Muscle of back (tissue), 13 donors: Measurements from ENCODE around the gene CUL1. TPM values are rescaled to one million over a fixed set of nuclear protein-coding genes. Genes with fewer than 3 reads are reported as not detected.

Experiments
- DNase-seq, 3 donors: peaks; one replicate each; pipeline versions ENCODE4 v3.0.0 to v3.0.0-alpha.2; 2013
- long read RNA-seq, 9 donors: transcript quantifications; one replicate each; lab custom pipeline, GENCODE V29; 2026
- polyA plus RNA-seq, 10 donors: library from polyadenylated mRNA; unstranded; fragments of 120-200 nt; gene quantifications; one replicate each; pipeline ENCODE4 v1.2.1, GENCODE V29; 2013; ENCODE audit not compliant: insufficient read length in 10 of 10

CUL1 gene
- 10 to 100 TPM; 44.2 to 60.7 (median 50.4) TPM for polyA plus RNA-seq
- long read RNA-seq, donor 1, partial matches to known transcripts: 6 of 10 reads
- long read RNA-seq, donor 1, other reads (novel, unspliced or antisense): 0 of 10 reads
- long read RNA-seq, donor 2, transcript CUL1-201 (22 exons, 3,064 nt): major isoform, 8 of 8 reads
- long read RNA-seq, donor 2, partial matches to known transcripts: 0 of 8 reads
- long read RNA-seq, donor 2, other reads (novel, unspliced or antisense): 0 of 8 reads
- long read RNA-seq, donor 3: 0 reads
- long read RNA-seq, donor 4, partial matches to known transcripts: 7 of 10 reads
- long read RNA-seq, donor 4, other reads (novel, unspliced or antisense): 0 of 10 reads
- long read RNA-seq, donor 5, partial matches to known transcripts: 0 of 2 reads
- long read RNA-seq, donor 5, other reads (novel, unspliced or antisense): 0 of 2 reads
- long read RNA-seq, donor 6, transcript CUL1-201 (22 exons, 3,064 nt): major isoform, 5 of 5 reads
- long read RNA-seq, donor 6, partial matches to known transcripts: 0 of 5 reads
- long read RNA-seq, donor 6, other reads (novel, unspliced or antisense): 0 of 5 reads
- long read RNA-seq, donor 7, partial matches to known transcripts: 0 of 4 reads
- long read RNA-seq, donor 7, other reads (novel, unspliced or antisense): 0 of 4 reads
- long read RNA-seq, donor 8, partial matches to known transcripts: 0 of 3 reads
- long read RNA-seq, donor 8, other reads (novel, unspliced or antisense): 0 of 3 reads
- long read RNA-seq, donor 9, partial matches to known transcripts: 0 of 1 reads
- long read RNA-seq, donor 9, other reads (novel, unspliced or antisense): 0 of 1 reads

DNA sequence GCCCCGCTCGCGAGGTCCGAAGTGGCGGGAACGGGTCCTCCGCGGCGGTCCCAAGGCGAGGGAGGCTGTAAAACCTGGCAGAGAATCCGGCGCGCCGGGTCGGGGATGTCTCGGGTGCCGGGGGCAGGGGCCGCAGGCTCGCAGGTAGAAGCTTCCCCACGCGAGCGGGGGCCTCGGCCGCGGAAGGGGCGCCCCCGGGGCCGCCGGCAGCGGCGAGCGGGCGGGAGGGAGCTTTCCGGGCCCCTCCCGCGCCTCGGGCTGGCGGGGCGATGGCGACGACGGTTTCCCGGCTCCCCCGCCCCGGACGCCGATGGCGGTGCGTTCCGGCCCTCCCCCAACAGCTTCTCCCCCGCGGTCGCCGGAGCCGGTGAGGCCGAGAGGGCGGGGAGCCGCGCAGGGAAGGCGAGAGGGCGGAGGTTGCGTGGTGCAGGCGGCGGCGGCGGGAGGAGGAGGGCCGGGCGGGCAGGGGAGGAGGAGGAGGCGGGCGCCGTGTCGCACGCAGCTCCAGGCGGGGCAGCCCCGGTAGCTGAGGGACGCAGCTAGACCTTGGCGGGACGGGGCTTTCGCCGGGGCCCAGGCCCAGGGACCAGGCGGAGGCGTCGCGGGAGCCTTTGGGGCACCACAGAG is at the start of gene CUL1:
Gene CUL1, plus strand, starts transcription at position 507 of the 627 bp plus-strand sequence. CDS start 31,220 bp downstream, outside the sequence.
- DNase-seq: peak; percentile 69 to 94 (median 74)

DNA sequence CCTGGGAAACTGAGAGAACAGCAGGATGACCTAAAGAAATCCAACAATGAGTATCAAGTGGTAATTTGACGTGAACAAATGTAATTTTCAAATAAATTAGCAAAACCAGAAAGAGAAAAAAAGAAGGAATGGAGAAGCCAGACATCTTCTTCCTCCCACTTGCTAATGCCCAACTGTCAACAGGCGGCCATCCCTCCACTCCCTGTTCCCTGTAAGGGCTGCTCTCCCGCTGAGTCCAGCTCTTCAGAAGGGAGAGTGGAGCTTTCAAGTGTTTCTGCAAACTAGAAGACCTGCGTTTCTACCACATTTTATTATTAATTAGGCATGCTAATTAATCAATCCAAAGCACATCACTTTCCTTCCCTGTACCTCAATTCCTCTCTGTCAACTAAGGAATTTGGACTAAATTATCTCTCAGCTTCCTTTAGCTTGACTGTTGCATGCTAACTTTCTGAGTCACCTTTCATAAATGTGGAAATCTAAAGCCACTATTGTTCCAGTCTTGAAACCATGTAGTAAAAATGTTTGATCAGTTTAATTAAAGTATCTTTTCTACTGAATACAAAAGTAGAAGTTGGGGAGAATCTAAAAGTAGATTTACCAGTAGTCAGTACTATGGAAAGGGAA is 48.4 kb upstream of the CUL1 start:
- peak in 1 of 3 donors; percentile 26 for DNase-seq

DNA sequence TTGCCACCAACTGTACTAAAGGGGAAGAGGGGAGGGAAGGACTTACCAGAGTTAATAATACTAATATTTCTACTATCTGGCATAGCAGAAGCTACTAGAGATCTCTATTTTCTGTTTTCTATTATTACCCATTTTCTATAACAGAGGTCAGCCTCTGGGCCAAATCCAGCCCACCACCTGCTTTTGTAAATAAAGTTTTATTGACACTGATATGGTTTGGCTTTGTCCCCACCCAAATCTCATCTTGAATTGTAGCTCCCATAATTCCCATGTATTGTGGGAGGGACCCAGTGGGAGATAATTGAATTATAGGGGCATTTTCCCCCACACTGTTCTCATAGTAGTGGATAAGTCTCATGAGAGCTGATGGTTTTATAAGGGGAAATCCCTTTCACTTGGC is 45.9 kb upstream of the CUL1 start:
- no peak for DNase-seq

DNA sequence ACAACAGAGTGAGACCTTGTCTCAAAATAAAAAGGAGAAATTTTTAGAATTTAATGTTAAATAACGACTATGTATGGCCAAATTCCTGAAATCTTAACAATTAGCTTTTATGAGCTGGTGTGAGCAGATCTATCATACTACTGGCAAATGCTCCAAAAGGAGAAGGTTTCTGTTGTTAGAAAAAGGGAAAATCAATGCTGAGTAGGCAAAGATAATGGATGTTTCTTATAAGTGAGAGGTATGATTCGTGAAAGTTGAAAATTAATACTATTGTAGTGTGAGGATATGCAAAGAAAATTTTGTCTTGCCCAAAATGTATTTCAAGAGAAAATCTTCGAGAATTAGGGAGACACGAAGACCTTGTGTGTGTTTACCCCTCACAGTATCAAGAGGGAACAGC is 40.8 kb upstream of the CUL1 start:
- DNase-seq: no peak

DNA sequence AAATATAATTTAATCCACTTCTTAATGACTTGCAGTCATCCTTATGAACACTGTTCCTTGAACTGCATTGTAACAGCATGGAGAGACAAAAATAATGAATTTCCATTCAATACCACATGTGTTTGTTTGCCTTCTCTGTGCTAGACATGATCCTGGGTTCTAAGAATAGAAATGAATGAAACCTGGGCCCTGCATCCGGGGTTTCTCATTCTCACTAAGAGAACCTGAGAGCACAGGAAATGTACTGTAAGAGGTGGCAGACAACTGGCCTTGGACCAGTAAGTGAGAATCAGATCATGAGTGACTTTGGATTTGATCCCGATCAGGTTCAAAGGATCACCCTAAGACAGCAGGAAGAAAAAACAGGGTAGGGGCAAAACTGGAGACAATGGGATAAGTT is 37.2 kb upstream of the CUL1 start:
- no peak for DNase-seq

DNA sequence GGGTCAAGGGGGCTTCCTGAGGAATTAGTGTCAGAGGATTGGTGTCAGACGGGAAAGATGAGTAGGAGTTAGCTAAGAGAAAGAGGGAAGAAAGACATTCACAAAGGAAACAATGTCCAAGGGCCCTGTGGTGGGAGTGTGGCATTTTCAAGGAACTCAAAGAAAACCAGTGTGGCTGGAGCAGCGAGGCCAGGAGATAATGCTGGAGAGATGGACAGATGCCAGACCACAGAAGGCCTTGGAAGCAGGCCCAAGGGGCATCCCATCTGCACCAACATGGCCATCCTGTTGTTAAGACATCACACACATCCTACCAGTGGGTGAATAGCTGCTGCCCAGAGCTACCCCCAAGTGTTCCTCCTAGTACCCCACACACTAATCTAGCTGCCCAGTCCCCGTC is 36.1 kb upstream of the CUL1 start:
- DNase-seq: no peak

DNA sequence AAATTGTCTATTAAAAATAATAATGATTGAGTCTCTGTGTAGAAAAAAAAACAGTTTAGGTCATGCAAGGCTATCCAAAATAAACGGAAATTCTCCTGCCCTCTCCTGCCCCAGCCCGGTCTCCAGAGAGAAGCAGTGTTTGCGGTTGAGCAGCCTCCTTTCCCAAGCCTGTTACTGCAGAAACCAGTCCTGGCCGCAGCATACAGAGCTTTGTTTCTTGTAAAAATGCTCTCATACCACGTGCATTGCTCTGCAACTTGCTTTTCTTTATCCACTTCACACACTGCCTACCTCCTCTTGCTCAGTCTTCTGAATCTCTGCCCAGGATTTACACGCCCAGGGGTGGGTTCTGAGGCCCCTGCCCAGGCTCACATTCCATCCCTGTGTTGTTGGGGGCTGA is 34.4 kb upstream of the CUL1 start:
- DNase-seq: peak in 2 of 3 donors; percentile 9 to 26

DNA sequence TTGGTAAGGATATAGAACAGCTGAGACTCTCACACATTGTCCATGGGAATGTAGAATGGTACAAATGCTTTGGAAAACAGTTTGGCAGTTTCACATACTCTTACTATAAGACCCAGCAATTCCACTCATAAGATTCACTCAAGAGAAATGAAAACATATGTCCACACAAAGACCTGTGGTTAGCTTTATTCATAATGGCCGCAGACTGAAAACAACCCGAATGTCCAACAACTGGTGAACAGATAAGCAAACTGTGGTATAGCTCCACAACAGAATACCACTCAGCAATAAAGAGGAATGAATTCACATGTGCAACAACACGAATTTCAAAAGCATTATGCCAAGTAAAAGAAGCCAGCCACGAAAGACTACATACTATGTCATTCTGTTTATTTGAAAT is 33.5 kb upstream of the CUL1 start:
- no peak for DNase-seq

DNA sequence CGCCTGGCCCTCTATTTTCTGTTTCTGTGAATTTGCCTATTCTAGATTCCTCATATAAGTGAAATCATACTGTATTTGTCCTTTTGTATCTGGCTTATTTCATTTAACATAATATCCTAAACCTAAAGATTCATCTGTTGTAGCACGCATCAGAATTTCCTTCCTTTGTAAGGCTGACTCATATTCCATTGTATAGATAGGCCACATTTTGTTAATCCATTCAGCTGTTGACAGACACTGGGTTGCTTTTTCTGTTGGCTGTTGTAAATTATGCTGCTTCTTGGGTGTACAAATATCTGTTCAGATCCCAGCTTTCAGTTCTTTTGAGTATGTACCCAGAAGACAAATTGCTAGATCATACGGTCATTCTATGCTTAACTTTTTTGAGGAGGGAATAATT is 28.8 kb upstream of the CUL1 start:
- DNase-seq: no peak

DNA sequence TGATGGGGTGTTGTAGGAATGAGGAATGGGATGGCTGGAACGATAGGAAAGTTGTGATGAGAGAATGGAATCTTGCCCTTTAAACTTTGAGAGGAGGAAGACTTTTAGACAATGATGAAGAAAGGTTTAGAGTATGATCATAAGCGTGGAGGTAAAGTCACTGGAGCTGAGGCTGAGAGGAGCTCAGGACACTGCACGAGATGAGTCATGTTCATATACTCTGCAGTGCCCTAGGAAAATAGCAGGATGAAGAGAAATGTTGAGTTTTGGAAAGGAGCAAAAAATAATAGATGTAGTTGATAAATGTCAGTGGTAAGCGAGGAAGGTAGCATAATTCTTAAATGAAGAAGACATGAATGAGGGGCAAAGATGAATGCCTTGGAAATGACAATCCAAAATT is 28.3 kb upstream of the CUL1 start:
- no peak for DNase-seq

DNA sequence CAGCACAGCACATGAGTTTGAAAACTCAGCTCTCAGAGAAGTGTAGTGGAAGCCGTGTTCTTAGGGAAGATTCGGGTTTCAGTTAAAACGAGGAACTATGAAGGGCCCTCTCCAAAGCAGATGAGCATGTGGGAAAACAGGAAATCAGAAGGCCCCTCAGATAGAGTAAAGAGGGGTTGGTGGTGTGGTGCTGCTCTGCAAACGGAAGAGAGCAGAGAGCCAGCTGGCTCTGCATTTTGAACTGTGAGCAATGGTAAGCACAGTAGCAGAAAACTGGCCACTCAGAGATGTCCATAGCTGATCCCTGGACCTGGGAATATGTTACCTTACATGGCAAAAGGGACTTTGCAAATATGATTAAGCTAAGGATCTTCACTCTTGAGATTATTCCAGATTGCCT is 27.9 kb upstream of the CUL1 start:
- DNase-seq: peak in 1 of 3 donors; percentile 8

DNA sequence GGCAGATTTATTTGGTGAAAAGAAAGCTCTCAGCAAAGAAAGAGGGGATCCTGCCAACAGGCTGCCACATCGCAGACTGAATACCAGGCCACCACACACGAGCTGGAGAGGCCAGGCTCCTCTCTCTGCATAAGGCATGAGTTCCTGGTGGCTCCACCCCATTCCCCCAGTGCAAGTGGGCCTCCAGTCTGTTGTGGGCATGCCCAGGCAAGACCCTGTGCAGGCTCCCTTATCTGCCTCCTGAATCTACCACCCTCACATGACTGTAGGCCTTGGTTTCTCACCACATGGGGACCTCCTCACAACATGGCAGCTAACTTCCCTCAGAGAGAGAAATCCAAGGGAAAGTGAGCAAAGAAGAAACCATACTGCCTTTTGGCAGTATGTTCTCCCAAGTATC is 26.7 kb upstream of the CUL1 start:
- no peak for DNase-seq

DNA sequence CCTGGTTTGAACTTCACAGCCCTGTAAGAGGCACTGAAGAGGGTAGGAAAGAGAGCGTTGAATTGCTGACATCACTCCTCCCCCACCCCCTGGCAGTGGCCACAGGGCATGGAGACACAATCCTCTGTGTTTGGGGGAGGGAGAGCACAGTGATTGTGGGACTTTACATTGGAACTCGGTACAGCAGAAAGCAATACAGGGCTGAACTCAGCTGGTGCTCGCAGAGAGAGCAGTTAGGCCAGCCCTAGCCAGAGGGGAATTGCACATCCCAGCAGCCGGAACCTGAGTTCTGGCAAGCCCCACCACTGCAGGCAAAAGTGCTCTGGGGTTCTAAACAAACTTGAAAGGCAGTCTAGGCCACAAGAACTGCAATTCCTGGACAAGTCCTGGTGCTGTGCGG is 24.0 kb upstream of the CUL1 start:
- DNase-seq: no peak

DNA sequence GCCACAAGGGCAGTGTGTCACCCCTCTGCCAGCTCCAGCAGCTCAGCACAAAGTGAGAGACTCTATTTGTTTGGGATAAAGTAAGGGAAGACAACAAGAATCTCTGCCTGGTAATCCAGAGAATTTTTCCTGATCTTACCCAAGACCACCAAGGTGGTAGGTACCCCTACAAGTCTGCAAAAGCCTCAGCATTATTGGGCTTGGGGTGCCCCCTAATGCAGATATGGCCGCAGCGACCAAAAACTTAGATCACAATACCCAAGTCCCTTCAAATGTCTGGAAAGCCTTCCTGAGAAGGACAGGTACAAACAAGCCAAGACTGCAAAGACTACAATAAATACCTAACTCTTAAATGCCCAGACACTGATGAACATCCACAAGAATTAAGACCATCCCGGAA is 22.4 kb upstream of the CUL1 start:
- DNase-seq: no peak

DNA sequence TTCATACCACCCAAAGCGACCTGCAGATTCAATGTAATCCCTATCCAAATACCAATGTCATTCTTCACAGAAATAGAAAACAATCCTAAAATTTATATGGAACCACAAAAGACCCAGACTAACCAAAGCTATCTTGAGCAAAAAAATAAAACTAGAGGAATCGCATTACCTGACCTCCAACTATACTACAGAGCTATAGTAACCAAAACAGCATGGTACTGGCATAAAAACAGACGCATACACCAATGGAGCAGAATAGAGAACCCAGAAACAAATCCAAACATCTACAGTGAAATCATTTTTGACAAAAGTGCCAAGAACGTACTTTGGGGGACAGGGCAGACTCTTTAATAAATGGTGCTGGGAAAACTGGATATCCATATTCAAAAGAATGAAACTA is 16.9 kb upstream of the CUL1 start:
- no peak for DNase-seq

DNA sequence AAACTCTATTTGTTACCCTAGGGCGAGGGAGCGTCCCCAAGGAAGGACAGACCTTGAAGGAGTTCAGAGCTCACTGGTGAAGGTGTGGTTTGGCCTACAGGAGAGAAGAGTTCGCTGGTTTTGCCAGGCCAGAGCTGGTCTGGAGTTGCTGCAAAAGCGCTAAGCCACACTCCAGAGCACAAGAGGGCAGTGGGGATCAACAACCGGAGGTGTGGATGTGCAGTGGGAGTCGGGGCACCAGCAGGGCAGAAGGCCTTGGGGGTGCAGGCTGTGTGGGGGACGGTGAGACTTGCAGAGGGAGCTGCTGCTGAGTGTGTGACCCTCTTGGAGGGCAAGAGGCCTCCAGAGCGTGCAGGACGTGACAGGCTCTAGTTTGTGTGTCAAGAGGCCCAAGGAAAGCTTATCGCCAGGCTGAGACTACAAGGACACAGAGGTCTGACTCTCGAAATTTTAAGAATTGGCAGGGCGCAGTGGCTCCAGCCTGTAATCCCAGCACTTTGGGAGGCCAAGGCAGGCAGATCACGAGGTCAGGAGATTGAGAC is 14.3 kb upstream of the CUL1 start:
- DNase-seq: no peak

DNA sequence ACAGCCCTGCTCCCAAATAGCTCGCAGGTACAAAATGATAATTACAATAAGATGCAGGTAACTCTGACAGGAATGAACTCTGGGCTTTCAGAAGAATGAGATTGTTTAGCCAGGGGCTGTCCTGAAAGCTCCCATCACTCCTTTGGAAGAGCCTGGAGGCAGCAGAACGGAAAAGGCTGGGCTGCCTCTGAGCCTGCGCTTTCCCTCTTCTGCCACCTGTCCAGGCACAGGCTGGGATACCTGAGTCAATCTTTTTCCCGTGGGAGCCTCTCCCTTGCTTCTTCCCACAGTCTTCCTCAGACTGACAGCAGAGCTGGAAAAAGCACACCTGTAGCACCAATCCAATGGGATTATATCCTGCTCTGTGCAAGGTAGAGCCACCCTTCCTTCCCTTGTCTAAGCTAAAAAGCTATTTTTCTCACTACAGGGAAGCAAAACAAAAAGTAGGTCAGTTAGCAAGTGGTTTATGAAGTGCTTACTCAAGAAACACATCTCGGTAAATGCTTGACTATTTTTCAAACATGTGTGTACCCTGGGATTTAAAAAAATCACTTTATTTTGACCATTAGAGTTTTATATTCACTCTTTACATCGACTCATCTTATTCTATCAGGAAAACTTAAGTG is 12.3 kb upstream of the CUL1 start:
- no peak for DNase-seq

DNA sequence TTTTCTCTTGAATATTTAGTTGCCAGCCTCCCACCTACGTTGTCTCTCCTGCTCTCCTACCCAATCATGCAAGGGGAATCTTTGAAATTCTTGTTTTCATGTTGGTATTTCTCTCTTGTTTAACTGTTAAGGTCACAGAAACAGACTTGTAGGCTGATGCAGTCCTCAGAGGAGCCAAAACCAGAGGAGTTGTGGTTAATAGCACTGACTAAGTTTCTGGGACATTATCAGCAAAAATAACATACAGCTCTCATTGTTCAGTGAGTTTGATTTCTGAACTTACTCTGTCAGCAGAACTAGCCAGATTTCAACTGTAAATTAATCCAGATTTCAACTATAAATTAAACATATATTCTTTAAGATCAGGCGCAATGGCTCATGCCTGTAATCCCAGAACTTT is 11.1 kb upstream of the CUL1 start:
- DNase-seq: no peak

DNA sequence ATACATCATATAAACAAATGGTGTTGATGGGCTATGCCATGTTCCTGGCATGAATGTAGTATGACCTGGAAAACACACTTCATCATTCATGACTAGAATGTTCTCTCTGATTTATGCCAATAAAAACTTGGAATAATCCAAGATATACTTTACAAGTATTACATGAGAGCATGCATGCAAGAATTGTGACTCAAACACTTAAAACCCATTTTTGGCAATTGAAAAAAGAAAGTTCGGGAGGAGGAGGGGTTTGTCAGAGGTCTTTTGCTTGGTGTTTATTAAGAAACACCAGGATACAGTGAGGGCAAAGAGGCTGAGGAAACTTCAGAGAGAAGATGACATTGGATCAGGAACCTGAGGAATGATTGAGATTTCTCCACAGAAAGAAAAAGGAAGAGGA is 10.2 kb upstream of the CUL1 start:
- no peak for DNase-seq

DNA sequence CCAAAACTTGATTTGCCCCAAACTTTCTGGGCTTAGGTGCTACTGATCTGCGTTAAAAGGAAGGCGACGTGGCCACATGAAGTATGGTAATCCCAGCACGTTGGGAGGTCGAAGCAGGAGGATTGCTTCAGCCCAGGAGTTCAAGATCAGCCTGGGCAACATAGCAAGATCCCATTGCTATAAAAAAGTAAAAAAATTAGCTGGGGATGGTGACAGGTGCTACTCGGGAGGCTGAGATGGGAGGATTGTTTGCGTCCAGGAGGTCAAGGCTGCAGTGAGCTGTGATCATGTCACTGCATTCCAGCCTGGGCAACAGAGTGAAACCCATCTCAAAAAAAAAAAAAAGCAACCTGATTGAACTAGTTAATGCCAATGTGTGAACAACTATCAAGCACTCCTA is 5.1 kb upstream of the CUL1 start:
- DNase-seq: no peak

DNA sequence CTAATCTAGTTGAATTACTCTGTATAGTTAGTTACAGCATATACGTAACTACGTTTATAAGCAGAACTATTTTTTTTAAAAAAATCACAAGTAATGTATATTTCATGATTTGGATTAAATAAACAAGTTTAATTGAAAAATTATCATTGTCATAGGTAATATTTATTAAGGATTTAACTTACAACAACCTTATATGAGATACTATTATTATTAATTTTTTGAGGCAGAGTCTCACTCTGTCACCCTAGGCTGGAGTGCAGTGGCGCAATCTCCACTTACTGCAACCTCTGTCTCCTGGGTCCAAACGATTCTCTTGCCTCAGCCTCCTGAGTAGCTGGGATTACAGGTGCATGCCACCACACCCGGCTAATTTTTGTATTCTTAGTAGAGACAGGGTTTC is 4.1 kb upstream of the CUL1 start:
- no peak for DNase-seq
